ENCODE results near the gene NRG3. TPM values are rescaled to one million over a fixed set of nuclear protein-coding genes. Genes with fewer than 3 reads are reported as not detected.

NRG3 gene
- total RNA-seq, 6 experiments from 2014 or later: 0.34 to 0.99 (median 0.75) TPM

DNA sequence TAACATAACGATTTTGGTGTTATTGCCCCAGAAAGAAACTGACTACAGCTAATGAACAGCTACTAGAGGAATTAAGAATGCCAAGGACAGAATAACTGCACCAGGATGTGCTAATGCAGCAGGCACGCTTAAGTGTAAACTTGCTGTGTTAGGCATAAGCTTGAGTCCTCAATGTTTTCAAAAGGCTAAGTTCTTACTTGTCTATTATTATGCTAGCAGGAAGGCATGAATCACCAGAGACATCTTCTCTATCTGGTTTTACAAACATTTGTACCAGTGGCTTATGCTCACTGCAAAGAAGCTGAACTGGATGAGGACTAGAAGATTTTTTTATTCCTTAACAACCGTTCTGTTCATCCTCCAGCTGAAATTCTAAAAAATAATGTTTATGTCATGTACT lies 1035.3 kb downstream of the NRG3 start:
- Histone ChIP-seq H3K4me1 (no peaks in the 10 kb centered on the region), H3K27me3 (no peaks in the 10 kb centered on the region), H3K27ac (no peak overlapping the region), H3K4me3 (no peak overlapping the region), H3K9me3 (no peaks in the 10 kb centered on the region), H3K36me3 (no peaks in the 10 kb centered on the region)
- 55% methylated on average over 3 of the region's 3 CpGs for WGBS (ENCODE audit: insufficient coverage, low coverage, low lambda C conversion rate, missing lambda C conversion rate)
- intact Hi-C loops (cut with DNase I): no loop called here
- no peak for TF ChIP-seq POLR2A (IDR thresholded peaks at IDR 0.05)
- TF ChIP-seq, protein P1, sequence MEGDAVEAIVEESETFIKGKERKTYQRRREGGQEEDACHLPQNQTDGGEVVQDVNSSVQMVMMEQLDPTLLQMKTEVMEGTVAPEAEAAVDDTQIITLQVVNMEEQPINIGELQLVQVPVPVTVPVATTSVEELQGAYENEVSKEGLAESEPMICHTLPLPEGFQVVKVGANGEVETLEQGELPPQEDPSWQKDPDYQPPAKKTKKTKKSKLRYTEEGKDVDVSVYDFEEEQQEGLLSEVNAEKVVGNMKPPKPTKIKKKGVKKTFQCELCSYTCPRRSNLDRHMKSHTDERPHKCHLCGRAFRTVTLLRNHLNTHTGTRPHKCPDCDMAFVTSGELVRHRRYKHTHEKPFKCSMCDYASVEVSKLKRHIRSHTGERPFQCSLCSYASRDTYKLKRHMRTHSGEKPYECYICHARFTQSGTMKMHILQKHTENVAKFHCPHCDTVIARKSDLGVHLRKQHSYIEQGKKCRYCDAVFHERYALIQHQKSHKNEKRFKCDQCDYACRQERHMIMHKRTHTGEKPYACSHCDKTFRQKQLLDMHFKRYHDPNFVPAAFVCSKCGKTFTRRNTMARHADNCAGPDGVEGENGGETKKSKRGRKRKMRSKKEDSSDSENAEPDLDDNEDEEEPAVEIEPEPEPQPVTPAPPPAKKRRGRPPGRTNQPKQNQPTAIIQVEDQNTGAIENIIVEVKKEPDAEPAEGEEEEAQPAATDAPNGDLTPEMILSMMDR (IDR thresholded peaks at IDR 0.05): no peak
- ATAC-seq: no peak
- DNase-seq: no peak

DNA sequence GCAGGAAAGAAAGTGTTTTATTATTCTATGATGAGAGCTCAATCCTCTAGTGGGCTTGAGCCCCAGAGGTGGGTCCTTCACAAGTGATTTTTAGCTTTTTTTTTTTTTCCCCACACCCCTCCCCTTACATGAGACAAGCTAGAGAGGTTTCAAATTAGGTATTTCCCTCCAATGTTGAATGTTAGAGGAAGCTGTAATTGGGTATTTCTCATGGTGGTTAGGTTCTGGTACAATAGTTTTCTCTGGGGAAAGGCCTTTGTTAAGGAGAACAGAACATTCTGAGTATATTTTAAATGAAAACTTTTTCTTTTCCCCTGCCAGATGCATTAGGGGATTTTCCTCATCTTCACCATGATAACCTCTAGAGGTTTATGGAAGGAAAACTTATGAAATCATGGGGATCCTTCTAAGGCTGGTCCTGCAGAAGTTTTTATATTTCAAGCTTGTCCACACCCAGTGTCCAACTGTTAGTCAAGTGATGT lies 1039.7 kb downstream of the NRG3 start:
- no peak overlapping the region for H3K4me3 ChIP-seq
- intact Hi-C loops (cut with DNase I): no loop called here
- DNase-seq (no peak), ATAC-seq (no peak)
- TF ChIP-seq, protein P1 (IDR thresholded peaks at IDR 0.05): no peak
- TF ChIP-seq POLR2A (IDR thresholded peaks at IDR 0.05): no peak
- H3K9me3 ChIP-seq: no peaks in the 10 kb centered on the region
- no peak overlapping the region for H3K27ac ChIP-seq
- no peaks in the 10 kb centered on the region for H3K36me3 ChIP-seq
- H3K27me3 ChIP-seq: no peaks in the 10 kb centered on the region
- no peaks in the 10 kb centered on the region for H3K4me1 ChIP-seq

DNA sequence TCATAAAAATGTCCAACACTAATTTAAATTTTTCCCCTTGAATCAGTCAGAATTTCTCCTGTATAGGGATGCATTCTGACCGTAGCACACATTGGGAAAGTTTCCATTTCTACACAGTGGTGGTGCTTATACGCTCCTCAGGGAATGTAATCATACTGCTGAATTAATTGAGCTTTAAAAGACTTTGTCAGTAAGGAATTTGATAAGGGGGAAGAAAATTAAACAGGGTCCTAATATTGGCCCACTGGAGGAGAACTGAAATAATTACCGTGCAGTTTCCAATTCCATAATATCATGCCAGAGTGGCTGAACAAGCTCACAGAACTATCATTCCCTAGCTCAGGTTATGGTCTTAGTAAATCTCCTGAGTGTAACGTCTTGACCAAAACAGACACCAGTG lies 1041.9 kb downstream of the NRG3 start:
- WGBS (ENCODE audit: insufficient coverage, low coverage, low lambda C conversion rate, missing lambda C conversion rate): 59% methylated on average over 4 of the region's 4 CpGs
- Histone ChIP-seq H3K36me3 (no peaks in the 10 kb centered on the region), H3K9me3 (no peaks in the 10 kb centered on the region), H3K4me1 (no peaks in the 10 kb centered on the region), H3K27ac (no peak overlapping the region), H3K27me3 (no peaks in the 10 kb centered on the region), H3K4me3 (no peak overlapping the region)
- DNase-seq: no peak
- intact Hi-C loops (cut with DNase I): no loop called here
- TF ChIP-seq POLR2A (IDR thresholded peaks at IDR 0.05): no peak
- TF ChIP-seq, protein P1 (IDR thresholded peaks at IDR 0.05): no peak
- no peak for ATAC-seq

DNA sequence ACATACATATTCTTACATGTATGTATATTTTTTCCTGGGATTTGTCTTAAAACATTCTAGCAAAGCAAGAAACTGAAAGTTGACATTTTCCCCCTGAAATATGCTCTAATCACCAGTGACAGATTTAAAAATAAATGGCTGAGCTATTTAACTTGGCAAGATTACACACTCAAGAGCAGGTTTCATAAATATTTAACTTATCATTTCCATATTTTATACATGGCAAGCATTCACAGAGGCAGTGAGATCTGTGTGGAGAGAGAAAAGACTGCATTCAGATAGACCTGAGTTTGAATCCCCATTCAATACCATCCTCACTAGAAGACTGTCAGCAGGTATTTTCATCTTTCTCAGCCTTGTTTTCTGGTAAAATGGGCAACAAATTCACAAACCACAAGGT lies 1043.0 kb downstream of the NRG3 start:
- intact Hi-C loops (cut with DNase I): no loop called here
- Histone ChIP-seq H3K27me3 (no peaks in the 10 kb centered on the region), H3K36me3 (no peaks in the 10 kb centered on the region), H3K9me3 (no peaks in the 10 kb centered on the region), H3K27ac (no peak overlapping the region), H3K4me1 (no peaks in the 10 kb centered on the region), H3K4me3 (no peak overlapping the region)
- ATAC-seq (no peak), DNase-seq (no peak)
- TF ChIP-seq, protein P1 (IDR thresholded peaks at IDR 0.05): no peak
- TF ChIP-seq POLR2A (IDR thresholded peaks at IDR 0.05): no peak

DNA sequence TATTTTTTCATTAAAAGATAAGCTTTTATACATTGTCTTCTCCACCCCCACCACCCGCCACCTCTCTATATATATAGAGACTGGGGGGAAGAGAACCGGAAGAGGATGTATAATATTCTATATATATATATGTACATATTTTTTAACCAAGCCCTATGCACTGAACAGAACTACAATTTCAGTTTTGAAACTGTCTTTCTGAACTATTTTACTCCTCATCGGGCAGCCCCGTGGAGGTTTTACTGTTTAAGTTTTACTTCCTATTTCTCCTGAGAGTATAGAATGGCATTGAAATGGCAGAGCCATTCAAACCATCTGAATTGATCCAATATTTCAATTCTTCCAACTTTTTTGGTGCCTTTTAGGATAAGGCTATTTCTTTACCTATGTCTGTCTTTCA lies 1047.1 kb downstream of the NRG3 start:
- H3K27ac ChIP-seq: no peak overlapping the region
- 72% methylated on average over 4 of the region's 4 CpGs for WGBS (ENCODE audit: insufficient coverage, low coverage, low lambda C conversion rate, missing lambda C conversion rate)
- H3K4me1 ChIP-seq: no peaks in the 10 kb centered on the region
- H3K9me3 ChIP-seq: no peaks in the 10 kb centered on the region
- H3K36me3 ChIP-seq: no peaks in the 10 kb centered on the region
- TF ChIP-seq POLR2A (IDR thresholded peaks at IDR 0.05): no peak
- TF ChIP-seq, protein P1 (IDR thresholded peaks at IDR 0.05): no peak
- no peak overlapping the region for H3K4me3 ChIP-seq
- intact Hi-C loops (cut with DNase I): no loop called here
- no peaks in the 10 kb centered on the region for H3K27me3 ChIP-seq
- no peak for DNase-seq
- ATAC-seq: no peak
